Measurements from ENCODE around the gene TMEM161B.
"Not testable (repeated sequence)": the region's sequence is repeated elsewhere in the genome, so short reads cannot be mapped to it uniquely, and the experiment has no call there.

Gene TMEM161B

GRCh38 chr5:88190106-88190834, 78.4 kb downstream of the TMEM161B start:
- no peak overlapping the region for H3K27ac Mint-ChIP-seq
- H3K36me3 Mint-ChIP-seq (ENCODE audit: insufficient read depth) = no peaks in the 10 kb centered on the region
- DNase-seq (no peak), ATAC-seq (replicated peaks) (no peak)
- no peaks in the 10 kb centered on the region for H3K27me3 Mint-ChIP-seq
- H3K9me3 Mint-ChIP-seq = peaks cover 2 to 21% of the 10 kb centered on the region in 2 donors
- no peaks in the 10 kb centered on the region for H3K4me1 Mint-ChIP-seq (ENCODE audit: low read depth in 2 of 2)
- no peak overlapping the region for H3K4me3 Mint-ChIP-seq

- H3K9me3 Mint-ChIP-seq = peaks cover 2 to 21% of the 10 kb centered on the region in 2 donors
- ATAC-seq (replicated peaks); H3K4me3 Mint-ChIP-seq; H3K27ac Mint-ChIP-seq; H3K4me1 Mint-ChIP-seq (ENCODE audit: low read depth in 2 of 2); H3K27me3 Mint-ChIP-seq; H3K36me3 Mint-ChIP-seq (ENCODE audit: insufficient read depth); DNase-seq: not testable (repeated sequence)
Observed at GRCh38 chr5:88189484-88189883, 79.2 kb downstream of the TMEM161B start.

- Mint-ChIP-seq H3K36me3 (ENCODE audit: insufficient read depth) (no peaks in the 10 kb centered on the region), H3K4me3 (no peak overlapping the region), H3K9me3 (peaks cover 2 to 21% of the 10 kb centered on the region in 2 donors), H3K27ac (no peak overlapping the region), H3K27me3 (no peaks in the 10 kb centered on the region), H3K4me1 (ENCODE audit: low read depth in 2 of 2) (no peaks in the 10 kb centered on the region)
- DNase-seq (no peak), ATAC-seq (replicated peaks) (no peak)
Observed at GRCh38 chr5:88188458-88189132, 80.0 kb downstream of the TMEM161B start.

DNA sequence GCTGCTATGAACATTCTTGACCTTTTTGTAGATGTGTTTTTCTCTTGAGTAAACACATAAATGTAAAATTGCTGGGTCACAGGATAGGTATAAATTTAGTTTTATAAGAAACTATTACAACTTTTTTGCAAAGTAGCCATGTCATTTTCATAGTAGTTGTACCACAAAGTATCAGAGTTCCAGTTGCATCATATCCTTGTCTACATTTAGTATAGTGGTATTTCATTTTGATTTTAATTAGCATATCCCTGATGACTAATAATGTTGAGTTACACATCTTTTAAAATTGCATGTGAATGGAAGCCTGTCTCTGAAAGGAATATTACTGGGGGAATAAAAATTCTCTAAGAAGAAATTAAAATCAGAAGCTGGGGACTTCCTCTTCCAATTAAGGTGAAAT, 85.4 kb downstream of the TMEM161B start:
- Mint-ChIP-seq H3K36me3 (ENCODE audit: insufficient read depth) (no peaks in the 10 kb centered on the region), H3K4me1 (ENCODE audit: low read depth in 2 of 2) (no peaks in the 10 kb centered on the region), H3K27me3 (no peaks in the 10 kb centered on the region), H3K27ac (no peak overlapping the region), H3K4me3 (no peak overlapping the region), H3K9me3 (no peaks in the 10 kb centered on the region)
- ATAC-seq (replicated peaks) = no peak
- DNase-seq = no peak

GRCh38 chr5:88177486-88177885, 91.2 kb downstream of the TMEM161B start:
- not testable (repeated sequence) for H3K36me3 Mint-ChIP-seq (ENCODE audit: insufficient read depth); H3K4me3 Mint-ChIP-seq; H3K4me1 Mint-ChIP-seq (ENCODE audit: low read depth in 2 of 2); H3K27ac Mint-ChIP-seq; ATAC-seq (replicated peaks); H3K9me3 Mint-ChIP-seq; DNase-seq
- peaks cover 11 to 30% of the 10 kb centered on the region in 2 donors for H3K27me3 Mint-ChIP-seq

DNA sequence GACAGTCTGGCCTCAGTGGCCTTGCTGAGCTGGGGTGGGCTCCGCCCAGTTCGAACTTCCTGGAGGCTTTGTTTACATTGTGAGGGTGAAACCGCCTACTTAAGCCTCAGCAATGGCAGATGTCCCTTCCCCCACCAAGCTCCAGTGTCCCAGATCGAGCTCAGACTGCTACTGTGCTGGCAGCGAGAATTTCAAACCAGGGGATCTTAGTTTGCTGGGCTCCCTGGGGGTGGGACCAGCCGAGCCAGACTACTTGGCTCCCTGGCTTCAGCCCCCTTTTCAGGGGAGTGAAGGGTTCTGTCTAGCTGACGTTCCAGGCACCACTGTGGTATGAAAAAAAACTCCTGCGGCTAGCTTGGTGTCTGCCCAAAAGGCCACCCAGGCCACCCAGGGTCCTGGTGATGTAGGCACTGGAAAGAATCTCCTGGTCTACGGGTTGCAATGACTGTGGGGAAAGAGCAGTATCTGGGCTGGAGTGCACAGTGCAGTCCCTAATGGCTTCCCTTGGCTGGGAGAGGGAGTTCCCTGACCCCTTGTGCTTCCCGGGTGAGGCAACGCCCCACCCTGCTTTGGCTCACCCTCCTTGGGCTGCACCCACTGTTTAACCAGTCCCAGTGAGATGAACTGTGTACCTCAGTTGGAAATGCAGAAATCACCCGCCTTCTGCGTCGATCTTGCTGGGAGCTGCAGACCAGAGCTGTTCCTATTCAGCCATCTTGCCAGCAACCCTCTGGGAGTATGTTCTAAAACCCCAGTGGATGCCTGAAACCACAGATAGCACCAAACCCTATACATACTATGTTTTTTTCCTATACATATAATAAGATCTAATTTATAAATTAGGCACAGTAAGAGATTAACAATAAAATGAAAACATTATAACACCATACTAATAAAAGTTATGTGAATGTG, 95.5 kb downstream of the TMEM161B start:
- ATAC-seq (replicated peaks) (no peak), DNase-seq (no peak)
- H3K9me3 Mint-ChIP-seq = peaks cover 14 to 25% of the 10 kb centered on the region in 2 donors
- no peak overlapping the region for H3K27ac Mint-ChIP-seq
- peaks cover 3% of the 10 kb centered on the region for H3K36me3 Mint-ChIP-seq (ENCODE audit: insufficient read depth)
- H3K4me3 Mint-ChIP-seq = no peak overlapping the region
- no peaks in the 10 kb centered on the region for H3K4me1 Mint-ChIP-seq (ENCODE audit: low read depth in 2 of 2)
- peaks cover 50 to 73% of the 10 kb centered on the region in 2 donors for H3K27me3 Mint-ChIP-seq

- Mint-ChIP-seq H3K27ac (no peak overlapping the region), H3K36me3 (ENCODE audit: insufficient read depth) (peaks cover 3% of the 10 kb centered on the region), H3K4me3 (no peak overlapping the region), H3K9me3 (no peaks in the 10 kb centered on the region), H3K4me1 (ENCODE audit: low read depth in 2 of 2) (peaks cover 0 to 2% of the 10 kb centered on the region in 2 donors), H3K27me3 (peaks cover 32 to 51% of the 10 kb centered on the region in 2 donors)
- no peak for ATAC-seq (replicated peaks)
- no peak for DNase-seq
Observed at GRCh38 chr5:88159591-88159990, 109.1 kb downstream of the TMEM161B start.

- Mint-ChIP-seq H3K27me3 (peaks cover 38 to 64% of the 10 kb centered on the region in 2 donors), H3K4me3 (no peak overlapping the region), H3K4me1 (ENCODE audit: low read depth in 2 of 2) (peaks cover 0 to 2% of the 10 kb centered on the region in 2 donors), H3K9me3 (no peaks in the 10 kb centered on the region), H3K27ac (no peak overlapping the region), H3K36me3 (ENCODE audit: insufficient read depth) (peaks cover 3% of the 10 kb centered on the region)
- no peak for ATAC-seq (replicated peaks)
- no peak for DNase-seq
Observed at GRCh38 chr5:88158056-88158455, 110.6 kb downstream of the TMEM161B start.

GRCh38 chr5:88154891-88155290, 113.8 kb downstream of the TMEM161B start:
- no peaks in the 10 kb centered on the region for H3K9me3 Mint-ChIP-seq
- H3K4me3 Mint-ChIP-seq = no peak overlapping the region
- peaks cover 47 to 68% of the 10 kb centered on the region in 2 donors for H3K27me3 Mint-ChIP-seq
- H3K36me3 Mint-ChIP-seq (ENCODE audit: insufficient read depth) = peaks cover 3% of the 10 kb centered on the region
- DNase-seq (no peak), ATAC-seq (replicated peaks) (no peak)
- no peak overlapping the region for H3K27ac Mint-ChIP-seq
- H3K4me1 Mint-ChIP-seq (ENCODE audit: low read depth in 2 of 2) = peaks cover 0 to 2% of the 10 kb centered on the region in 2 donors

DNA sequence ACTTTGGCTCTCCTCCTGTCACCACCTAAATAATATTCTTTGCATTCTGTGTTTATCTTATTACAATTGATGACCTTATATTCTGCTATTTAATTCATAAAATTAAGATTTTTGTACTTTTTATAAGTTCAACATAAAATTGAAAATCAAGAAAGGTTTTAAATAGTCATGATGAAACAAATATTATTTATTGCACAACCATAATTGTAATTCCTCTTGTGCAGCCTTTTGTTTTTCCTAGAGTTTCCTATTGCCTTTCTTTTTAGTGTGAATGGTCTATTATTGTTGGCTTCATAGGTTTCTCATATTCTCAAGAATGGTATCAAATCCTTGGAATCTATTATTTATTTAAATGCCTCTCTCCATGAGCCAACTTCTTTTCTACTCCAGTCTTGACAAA, 117.9 kb downstream of the TMEM161B start:
- H3K9me3 Mint-ChIP-seq = no peaks in the 10 kb centered on the region
- H3K27ac Mint-ChIP-seq = no peak overlapping the region
- H3K36me3 Mint-ChIP-seq (ENCODE audit: insufficient read depth) = no peaks in the 10 kb centered on the region
- peaks cover 0 to under 1% of the 10 kb centered on the region in 2 donors for H3K4me1 Mint-ChIP-seq (ENCODE audit: low read depth in 2 of 2)
- no peak overlapping the region for H3K4me3 Mint-ChIP-seq
- ATAC-seq (replicated peaks) (no peak), DNase-seq (no peak)
- H3K27me3 Mint-ChIP-seq = peaks cover 39 to 53% of the 10 kb centered on the region in 2 donors

DNA sequence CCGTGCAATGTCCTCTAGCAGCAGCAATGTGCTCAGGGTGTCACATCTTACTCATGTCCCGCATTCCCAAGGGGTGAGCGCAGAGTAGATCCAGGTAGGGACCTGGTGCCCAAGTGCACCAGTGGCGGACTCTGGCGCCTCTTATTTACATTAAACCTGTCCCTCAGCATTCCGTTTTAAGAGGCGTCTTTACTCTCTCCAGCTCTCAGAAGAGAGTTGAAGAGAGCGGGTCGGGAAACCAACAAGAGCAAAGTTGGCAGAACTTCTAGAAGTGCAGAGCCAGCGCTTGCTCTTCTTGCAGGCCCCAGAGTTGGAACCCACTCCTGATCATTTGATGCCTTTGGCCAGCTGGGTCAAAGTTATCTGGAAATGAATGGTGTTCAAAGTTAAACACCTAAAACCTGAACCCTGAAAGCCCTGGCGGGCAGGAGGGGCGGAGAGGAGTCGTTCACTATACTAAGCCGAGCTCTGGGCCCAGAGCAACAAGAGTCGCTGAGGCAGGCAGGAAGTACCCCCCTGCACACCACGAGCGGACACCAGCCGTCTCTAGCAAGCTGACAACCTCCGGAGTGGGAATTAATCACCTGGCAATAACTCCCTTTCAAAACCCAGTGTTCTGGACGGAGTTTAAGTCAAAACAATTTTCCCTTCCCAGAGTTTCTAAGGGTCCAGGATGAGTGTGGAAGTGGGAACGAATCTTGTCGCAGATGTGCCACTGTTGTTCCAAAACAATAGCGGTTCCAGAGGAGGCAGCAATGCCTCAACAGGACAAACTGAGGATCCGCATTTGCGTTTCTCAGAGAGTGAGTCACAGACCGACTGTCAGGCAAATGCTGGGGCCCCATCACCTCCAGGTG, 122.8 kb downstream of the TMEM161B start:
- H3K9me3 Mint-ChIP-seq = no peaks in the 10 kb centered on the region
- H3K4me3 Mint-ChIP-seq = peak overlapping the region in 1 of 2 donors; percentile 67
- H3K27me3 Mint-ChIP-seq = peaks cover 15 to 30% of the 10 kb centered on the region in 2 donors
- DNase-seq (no peak), ATAC-seq (replicated peaks) (no peak)
- peaks cover 9 to 20% of the 10 kb centered on the region in 2 donors for H3K4me1 Mint-ChIP-seq (ENCODE audit: low read depth in 2 of 2)
- H3K27ac Mint-ChIP-seq = no peak overlapping the region
- peaks cover 5% of the 10 kb centered on the region for H3K36me3 Mint-ChIP-seq (ENCODE audit: insufficient read depth)

- ATAC-seq (replicated peaks) (no peak), DNase-seq (no peak)
- Mint-ChIP-seq H3K4me3 (peak overlapping the region in 1 of 2 donors; percentile 67), H3K36me3 (ENCODE audit: insufficient read depth) (peaks cover 5% of the 10 kb centered on the region), H3K9me3 (no peaks in the 10 kb centered on the region), H3K27me3 (peaks cover 15 to 30% of the 10 kb centered on the region in 2 donors), H3K27ac (no peak overlapping the region), H3K4me1 (ENCODE audit: low read depth in 2 of 2) (peaks cover 9 to 20% of the 10 kb centered on the region in 2 donors)
Observed at GRCh38 chr5:88145221-88145610, 123.4 kb downstream of the TMEM161B start.
